NCI-H1092 (cell line): ENCODE results near the gene ATOSB.
A peak's percentile ranks its signal among the peaks of the same experiment; 100 is the strongest.

Experiments used
- DNase-seq: peaks from one replicate; lab custom pipeline; 2025; lab: John Stamatoyannopoulos, UW

The ATOSB gene

GRCh38 chr9:35112257-35113020 is 3.2 kb downstream of the ATOSB start:
- no peak for DNase-seq

- peak; percentile 97 for DNase-seq
Measured at GRCh38 chr9:35111001-35111933, 4.4 kb downstream of the ATOSB start.

- no peak for DNase-seq
Measured at GRCh38 chr9:35110327-35110761, 5.3 kb downstream of the ATOSB start.

GRCh38 chr9:35108946-35109575 is 6.6 kb downstream of the ATOSB start:
- no peak for DNase-seq

GRCh38 chr9:35108461-35108860 is 7.2 kb downstream of the ATOSB start:
- no peak for DNase-seq

GRCh38 chr9:35107297-35108290 is 8.1 kb downstream of the ATOSB start:
- no peak for DNase-seq

GRCh38 chr9:35106343-35106730 is 9.3 kb downstream of the ATOSB start:
- DNase-seq = no peak

GRCh38 chr9:35105571-35106342 is 9.9 kb downstream of the ATOSB start:
- no peak for DNase-seq

GRCh38 chr9:35105126-35105525 is 10.5 kb downstream of the ATOSB start:
- no peak for DNase-seq

- DNase-seq = no peak
Measured at GRCh38 chr9:35104586-35104985, 11.1 kb downstream of the ATOSB start.

- DNase-seq = no peak
Measured at GRCh38 chr9:35103660-35104191, 11.9 kb downstream of the ATOSB start.

GRCh38 chr9:35102769-35103659 is 12.6 kb downstream of the ATOSB start, which contains the start of gene STOML2:
STOML2 (minus strand) TSS chr9:35103131; CDS start chr9:35103094, 37 bp downstream.
- DNase-seq = peak; percentile 98

GRCh38 chr9:35102465-35102768 is 13.2 kb downstream of the ATOSB start:
- DNase-seq = no peak

- no peak for DNase-seq
Measured at GRCh38 chr9:35097573-35097972, 18.1 kb downstream of the ATOSB start.

- DNase-seq = peak; percentile 87
Measured at GRCh38 chr9:35096035-35096849, 19.4 kb downstream of the ATOSB start, which contains the start of gene PIGO. PIGO (minus strand) TSS chr9:35096591; CDS start chr9:35095565, 1,026 bp downstream.

- DNase-seq = no peak
Measured at GRCh38 chr9:35091536-35091935, 24.1 kb downstream of the ATOSB start.

- no peak for DNase-seq
Measured at GRCh38 chr9:35089434-35089833, 26.2 kb downstream of the ATOSB start.

GRCh38 chr9:35085078-35085477 is 30.6 kb downstream of the ATOSB start:
- DNase-seq = no peak
